KOPT-K1 (cell line): ENCODE data around the gene KRIT1.

ENCODE experiments used
- H3K27ac ChIP-seq: fragments of 200-600 bp; sonication (generic); 2 replicates; pipeline ENCODE4 v1.5.1; 2016; ENCODE audit warnings: antibody characterized with exemption, mild to moderate bottlenecking, low read depth, low read length; ENCODE audit not compliant: poor library complexity, severe bottlenecking
- H3K36me3 ChIP-seq: fragments of 200-600 bp; sonication (generic); 2 replicates; pipeline ENCODE4 v1.5.1; 2017; ENCODE audit warnings: antibody characterized with exemption, mild to moderate bottlenecking, low read length, moderate library complexity; ENCODE audit not compliant: insufficient read depth
- H3K9me3 ChIP-seq: fragments of 200-600 bp; sonication (generic); 2 replicates; pipeline ENCODE4 v1.5.1; 2017; ENCODE audit warnings: antibody characterized with exemption, low read length, mild to moderate bottlenecking; ENCODE audit not compliant: insufficient read depth, poor library complexity, severe bottlenecking

The KRIT1 gene

DNA sequence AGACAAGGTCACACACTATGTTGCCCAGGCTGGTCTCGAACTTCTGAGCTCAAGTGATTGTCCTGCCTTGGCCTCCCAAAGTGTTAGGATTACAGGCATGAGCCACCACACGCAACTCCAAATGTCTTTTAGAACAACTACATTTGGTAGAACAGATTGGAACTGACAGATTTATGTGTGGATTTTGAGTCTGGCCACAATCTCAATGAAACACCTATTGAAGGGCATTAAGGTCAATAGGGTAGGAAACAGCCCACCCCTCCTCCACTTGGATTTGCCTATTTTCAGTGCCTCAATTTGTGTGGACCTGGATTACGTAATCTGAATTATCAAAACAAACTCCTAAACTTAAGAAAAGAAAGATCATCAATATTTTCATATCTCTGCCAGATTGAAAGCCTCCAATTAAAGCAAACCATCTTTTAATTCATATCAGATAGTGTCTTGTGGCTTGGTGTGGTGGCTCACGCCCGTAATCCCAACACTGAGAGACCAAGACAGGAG, 95.9 kb downstream of the KRIT1 start:
- H3K36me3 ChIP-seq: no peaks in the 10 kb centered on the region
- H3K27ac ChIP-seq: no peak overlapping the region
- H3K9me3 ChIP-seq: no peaks in the 10 kb centered on the region
